Gastroesophageal sphincter (tissue), 4 donors: ENCODE data around the gene FGD5. TPM values are rescaled to one million over a fixed set of nuclear protein-coding genes. Genes with fewer than 3 reads are reported as not detected.

Experiments used
- ATAC-seq: fragments of 150-250 bp; one replicate; pipeline ENCODE4 v1.9.1; 2016; ENCODE audit warnings: mild to moderate bottlenecking, moderate library complexity
- H3K27ac ChIP-seq, 4 donors: fragments of 200-600 bp; sonication (generic) in 3 of 4; 1 replicate in 3 of 4; 2 replicates in 1 of 4; pipeline ENCODE4 v1.5.1; 2016 to 2019
- H3K27me3 ChIP-seq: fragments of 200-600 bp; sonication (generic); one replicate; pipeline ENCODE4 v1.5.1; 2019
- H3K36me3 ChIP-seq, 2 donors: fragments of 200-600 bp; sonication (generic); one replicate each; pipeline ENCODE4 v1.5.1; 2019; ENCODE audit warnings: control low read depth in 1 of 2
- H3K4me1 ChIP-seq, 3 donors: fragments of 200-600 bp; sonication (generic); 1 replicate in 2 of 3; 2 replicates in 1 of 3; pipeline ENCODE4 v1.5.1; 2016 to 2019; ENCODE audit warnings: control low read depth in 2 of 3
- H3K4me3 ChIP-seq, 2 donors: fragments of 200-600 bp; sonication (generic); one replicate each; pipeline ENCODE4 v1.5.1; 2019; ENCODE audit warnings: mild to moderate bottlenecking in 1 of 2, moderate library complexity in 1 of 2
- H3K9me3 ChIP-seq, 3 donors: fragments of 200-600 bp; sonication (generic); one replicate each; pipeline ENCODE4 v1.5.1; 2017 to 2019; ENCODE audit warnings: control low read depth in 2 of 3
- CTCF ChIP-seq, 4 experiments: fragments of 200-600 bp in 2 of 4; fragments of 450-650 bp in 2 of 4; sonication (generic) in 1 of 4; IDR thresholded peaks; one replicate each; pipeline ENCODE4 v1.5.1; 2017 to 2019; ENCODE audit warnings: antibody characterized with exemption in 4 of 4, mild to moderate bottlenecking in 2 of 4, moderate library complexity in 2 of 4
- EP300 ChIP-seq: sonication (generic); formaldehyde crosslinking; IDR thresholded peaks from one replicate; pipeline ENCODE4 v1.6.1; 2017; ENCODE audit warnings: antibody characterized with exemption, mild to moderate bottlenecking
- POLR2A ChIP-seq, 2 donors: fragments of 450-650 bp; IDR thresholded peaks; one replicate each; pipeline ENCODE4 v1.6.1; 2017; ENCODE audit warnings: antibody characterized with exemption in 2 of 2, mild to moderate bottlenecking in 2 of 2, moderate library complexity in 1 of 2
- POLR2AphosphoS5 ChIP-seq: sonication (generic); formaldehyde crosslinking; IDR thresholded peaks from one replicate; pipeline ENCODE4 v1.6.1; 2017; ENCODE audit warnings: antibody characterized with exemption
- WGBS, 2 donors: methylation state at CpG; one replicate each; pipeline ENCODE4 v1.1.5; 2018; ENCODE audit warnings: low coverage in 1 of 2; 5-methylcytosine and 5-hydroxymethylcytosine counted together
- total RNA-seq, 4 donors: library from RNA; depleted of rRNA; stranded (reverse); fragments of >200 nt; gene quantifications; one replicate each; pipeline ENCODE4 v1.1.0, GENCODE V29; 2016

FGD5 gene
- total RNA-seq, 4 donors from 2014 or later, result 16.1 to 18.7 (median 17.3) TPM

- no peak for ATAC-seq
- no peak overlapping the region for H3K4me3 ChIP-seq
- H3K36me3 ChIP-seq, result no peaks in the 10 kb centered on the region
- H3K27ac ChIP-seq, result no peak overlapping the region
- TF ChIP-seq POLR2AphosphoS5 (no peak), POLR2A (IDR thresholded peaks at IDR 0.05) (no peak), EP300 (no peak), CTCF (IDR thresholded peaks at IDR 0.05) (no peak)
- WGBS, 2 donors, result 36 to 47% methylated on average over 2 to 5 of the region's 7 CpGs
- H3K4me1 ChIP-seq, result peaks cover 0 to 7% (median 3%) of the 10 kb centered on the region in 3 donors
- no peaks in the 10 kb centered on the region for H3K27me3 ChIP-seq
- H3K9me3 ChIP-seq, result no peaks in the 10 kb centered on the region
Observed at GRCh38 chr3:14889205-14889604, 70.4 kb downstream of the FGD5 start.

GRCh38 chr3:14889943-14890342 is 71.2 kb downstream of the FGD5 start:
- Histone ChIP-seq H3K27me3 (no peaks in the 10 kb centered on the region), H3K27ac (no peak overlapping the region), H3K4me1 (peaks cover 0 to 7% (median 3%) of the 10 kb centered on the region in 3 donors), H3K4me3 (no peak overlapping the region), H3K9me3 (no peaks in the 10 kb centered on the region), H3K36me3 (no peaks in the 10 kb centered on the region)
- TF ChIP-seq POLR2AphosphoS5 (no peak), POLR2A (IDR thresholded peaks at IDR 0.05) (no peak), EP300 (no peak), CTCF (IDR thresholded peaks at IDR 0.05) (no peak)
- ATAC-seq, result no peak
- WGBS, 2 donors, result 90 to 94% methylated on average over 7 to 8 of the region's 8 CpGs

- ATAC-seq, result no peak
- Histone ChIP-seq H3K27ac (no peak overlapping the region), H3K4me1 (peaks cover 0 to 7% (median 3%) of the 10 kb centered on the region in 3 donors), H3K4me3 (no peak overlapping the region), H3K9me3 (no peaks in the 10 kb centered on the region), H3K36me3 (no peaks in the 10 kb centered on the region), H3K27me3 (no peaks in the 10 kb centered on the region)
- 63 to 65% methylated on average over 5 of the region's 5 CpGs for WGBS, 2 donors
- TF ChIP-seq POLR2AphosphoS5 (no peak), EP300 (no peak)
Observed at GRCh38 chr3:14890476-14890875, 71.7 kb downstream of the FGD5 start.

- 85% methylated on average over 8 of the region's 12 CpGs; no CpG with 5 or more reads in 1 of the 2 donors for WGBS, 2 donors
- ATAC-seq, result peak; percentile 27
- H3K27me3 ChIP-seq, result no peaks in the 10 kb centered on the region
- TF ChIP-seq EP300, result no peak
- TF ChIP-seq POLR2AphosphoS5, result no peak
- TF ChIP-seq CTCF (IDR thresholded peaks at IDR 0.05), result no peak
- TF ChIP-seq POLR2A (IDR thresholded peaks at IDR 0.05), result no peak
- no peak overlapping the region for H3K4me3 ChIP-seq
- H3K9me3 ChIP-seq, result no peaks in the 10 kb centered on the region
- H3K27ac ChIP-seq, result no peak overlapping the region
- peaks cover 0 to 7% (median 3%) of the 10 kb centered on the region in 3 donors for H3K4me1 ChIP-seq
- H3K36me3 ChIP-seq, result no peaks in the 10 kb centered on the region
Observed at GRCh38 chr3:14891135-14892132, 72.7 kb downstream of the FGD5 start.

GRCh38 chr3:14892226-14892625 is 73.5 kb downstream of the FGD5 start:
- Histone ChIP-seq H3K4me1 (peaks cover 0 to 7% (median 3%) of the 10 kb centered on the region in 3 donors), H3K9me3 (no peaks in the 10 kb centered on the region), H3K27ac (no peak overlapping the region), H3K4me3 (no peak overlapping the region), H3K36me3 (peaks cover 0 to 3% of the 10 kb centered on the region in 2 donors), H3K27me3 (peaks cover 4% of the 10 kb centered on the region)
- WGBS, 2 donors, result 92% methylated on average over 2 of the region's 11 CpGs; no CpG with 5 or more reads in 1 of the 2 donors
- TF ChIP-seq EP300, result no peak
- TF ChIP-seq POLR2A (IDR thresholded peaks at IDR 0.05), result no peak
- no peak for TF ChIP-seq CTCF (IDR thresholded peaks at IDR 0.05)
- no peak for TF ChIP-seq POLR2AphosphoS5
- no peak for ATAC-seq
